ENCODE measurements around the gene ALDH1L2. TPM values are rescaled to one million over a fixed set of nuclear protein-coding genes. Genes with fewer than 3 reads are reported as not detected.

Gene ALDH1L2
- total RNA-seq, 1 donor from 2014 or later = 4.0 TPM

DNA sequence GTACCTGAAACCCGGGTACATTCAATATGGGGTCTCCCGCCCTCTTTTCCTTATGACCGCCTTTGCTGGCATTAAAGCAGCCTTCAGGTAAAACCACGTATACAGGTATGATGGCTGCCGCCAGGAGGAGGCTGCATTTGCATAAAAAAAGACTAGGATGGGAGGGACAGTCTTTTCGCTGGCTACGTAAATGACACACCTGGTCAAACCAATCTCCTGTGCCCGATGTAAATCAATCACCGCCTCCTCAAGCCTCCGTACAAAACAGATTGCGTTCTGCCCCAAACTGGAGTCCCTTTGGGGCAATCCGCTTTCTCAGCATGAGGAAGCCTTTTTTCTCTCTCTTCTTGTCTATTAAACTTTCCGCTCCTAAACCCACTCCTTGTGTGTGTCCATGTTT, 8.1 kb upstream of the ALDH1L2 start:
- H3K27me3 Mint-ChIP-seq (ENCODE audit: low read depth) = peaks cover 41% of the 10 kb centered on the region
- no peak overlapping the region for H3K27ac Mint-ChIP-seq (ENCODE audit: unreplicated experiment)
- peaks cover 12% of the 10 kb centered on the region for H3K9me3 Mint-ChIP-seq
- H3K4me1 Mint-ChIP-seq = peaks cover 5% of the 10 kb centered on the region
- no peak for DNase-seq (ENCODE audit: low read depth, low spot score)
- no peak overlapping the region for H3K4me3 Mint-ChIP-seq
- TF ChIP-seq CTCF (conservative IDR thresholded peaks at IDR 0.05) = no peak
- peaks cover 7% of the 10 kb centered on the region for H3K36me3 Mint-ChIP-seq (ENCODE audit: low read depth)

DNA sequence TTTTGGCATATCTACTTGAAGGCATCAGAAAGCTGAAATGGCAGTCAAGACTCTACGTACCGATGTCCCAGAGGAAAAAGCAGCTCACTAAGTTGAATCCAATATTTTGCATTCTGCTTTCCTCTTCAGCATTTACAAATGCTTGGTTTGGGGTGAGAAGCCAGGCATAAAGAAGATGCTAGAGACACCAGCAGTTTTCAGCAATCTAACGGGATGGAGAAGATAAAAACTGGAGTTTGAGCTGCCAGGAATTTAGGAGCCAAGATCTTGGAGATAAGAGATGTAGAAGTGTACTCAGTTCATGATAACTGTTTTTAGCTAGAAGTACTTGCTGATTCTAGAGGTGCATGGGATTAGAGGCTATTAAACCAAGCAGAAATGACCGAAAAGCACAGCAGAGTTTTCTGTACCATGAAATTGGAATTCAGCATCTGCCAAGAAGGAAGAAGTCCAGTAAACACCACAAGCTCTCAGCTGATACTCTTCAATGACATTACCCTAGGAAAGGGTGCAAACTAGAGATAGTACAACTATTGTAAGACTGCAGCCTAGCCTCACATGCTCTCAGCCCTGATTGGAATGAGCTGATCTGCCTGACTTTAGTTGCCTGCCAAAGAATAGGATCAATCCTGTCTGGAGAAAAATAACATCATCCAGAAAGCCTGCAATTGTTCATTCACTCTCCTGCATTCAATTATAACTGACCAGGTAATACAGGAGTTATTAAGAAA, 7.4 kb upstream of the ALDH1L2 start:
- Mint-ChIP-seq H3K4me3 (no peak overlapping the region), H3K27ac (ENCODE audit: unreplicated experiment) (no peak overlapping the region), H3K4me1 (peaks cover 5% of the 10 kb centered on the region), H3K27me3 (ENCODE audit: low read depth) (peaks cover 41% of the 10 kb centered on the region), H3K9me3 (peaks cover 13% of the 10 kb centered on the region), H3K36me3 (ENCODE audit: low read depth) (peaks cover 7% of the 10 kb centered on the region)
- DNase-seq (ENCODE audit: low read depth, low spot score) = no peak
- no peak for TF ChIP-seq CTCF (conservative IDR thresholded peaks at IDR 0.05)

- Mint-ChIP-seq H3K27me3 (ENCODE audit: low read depth) (peaks cover 41% of the 10 kb centered on the region), H3K4me1 (peaks cover 5% of the 10 kb centered on the region), H3K4me3 (no peak overlapping the region), H3K9me3 (peaks cover 17% of the 10 kb centered on the region), H3K36me3 (ENCODE audit: low read depth) (peaks cover 7% of the 10 kb centered on the region), H3K27ac (ENCODE audit: unreplicated experiment) (no peak overlapping the region)
- TF ChIP-seq CTCF (conservative IDR thresholded peaks at IDR 0.05) = no peak
- DNase-seq (ENCODE audit: low read depth, low spot score) = no peak
These were observed 6.1 kb upstream of the ALDH1L2 start for GRCh38 chr12:105090361-105090760.

GRCh38 chr12:105089817-105090216, 5.6 kb upstream of the ALDH1L2 start:
- peaks cover 7% of the 10 kb centered on the region for H3K36me3 Mint-ChIP-seq (ENCODE audit: low read depth)
- peaks cover 41% of the 10 kb centered on the region for H3K27me3 Mint-ChIP-seq (ENCODE audit: low read depth)
- no peak for TF ChIP-seq CTCF (conservative IDR thresholded peaks at IDR 0.05)
- H3K4me3 Mint-ChIP-seq = no peak overlapping the region
- no peak overlapping the region for H3K27ac Mint-ChIP-seq (ENCODE audit: unreplicated experiment)
- peaks cover 5% of the 10 kb centered on the region for H3K4me1 Mint-ChIP-seq
- no peak for DNase-seq (ENCODE audit: low read depth, low spot score)
- H3K9me3 Mint-ChIP-seq = peaks cover 15% of the 10 kb centered on the region

DNA sequence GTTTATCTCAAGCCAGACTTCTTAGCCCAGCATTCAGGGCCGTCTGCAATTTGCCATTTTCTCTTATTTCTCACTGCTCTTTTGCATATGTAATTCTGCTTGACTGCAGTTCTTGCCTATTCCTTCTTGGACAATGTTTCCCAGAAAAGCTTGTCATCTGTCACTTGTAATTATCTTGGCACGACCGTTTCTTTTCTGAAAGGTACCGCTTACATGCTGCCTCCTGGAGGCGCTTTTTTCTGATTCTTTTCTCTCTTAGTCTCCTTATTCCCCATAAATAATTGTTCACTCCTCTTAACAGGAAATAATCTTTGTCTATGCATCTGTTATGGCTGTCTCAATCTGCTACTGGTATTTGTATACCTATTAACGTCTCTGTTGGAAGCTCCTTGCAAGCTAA, 1.2 kb upstream of the ALDH1L2 start:
- no peak for DNase-seq (ENCODE audit: low read depth, low spot score)
- peak overlapping the region; percentile 65 for H3K4me3 Mint-ChIP-seq
- H3K27me3 Mint-ChIP-seq (ENCODE audit: low read depth) = peaks cover 30% of the 10 kb centered on the region
- H3K27ac Mint-ChIP-seq (ENCODE audit: unreplicated experiment) = no peak overlapping the region
- no peak for TF ChIP-seq CTCF (conservative IDR thresholded peaks at IDR 0.05)
- peaks cover 10% of the 10 kb centered on the region for H3K9me3 Mint-ChIP-seq
- peaks cover 13% of the 10 kb centered on the region for H3K4me1 Mint-ChIP-seq
- peaks cover 4% of the 10 kb centered on the region for H3K36me3 Mint-ChIP-seq (ENCODE audit: low read depth)
